ENCODE data around the gene SYN1.

The SYN1 gene

GRCh38 chrX:47560934-47561658 lies 58.6 kb downstream of the SYN1 start, which contains the start of gene ARAF:
TSS of gene ARAF (plus strand) at chrX:47561205. CDS start at chrX:47562968, 1,763 bp downstream.
- TF ChIP-seq CTCF (IDR thresholded peaks at IDR 0.05; ENCODE audit: insufficient read depth, low read depth, low read length, missing control alignments) = no peak
- peak within 1 kb of the TSS; percentile 67 for H3K4me3 ChIP-seq (ENCODE audit: low read length)
- DNase-seq (ENCODE audit: low read depth) = peak; percentile 98

DNA sequence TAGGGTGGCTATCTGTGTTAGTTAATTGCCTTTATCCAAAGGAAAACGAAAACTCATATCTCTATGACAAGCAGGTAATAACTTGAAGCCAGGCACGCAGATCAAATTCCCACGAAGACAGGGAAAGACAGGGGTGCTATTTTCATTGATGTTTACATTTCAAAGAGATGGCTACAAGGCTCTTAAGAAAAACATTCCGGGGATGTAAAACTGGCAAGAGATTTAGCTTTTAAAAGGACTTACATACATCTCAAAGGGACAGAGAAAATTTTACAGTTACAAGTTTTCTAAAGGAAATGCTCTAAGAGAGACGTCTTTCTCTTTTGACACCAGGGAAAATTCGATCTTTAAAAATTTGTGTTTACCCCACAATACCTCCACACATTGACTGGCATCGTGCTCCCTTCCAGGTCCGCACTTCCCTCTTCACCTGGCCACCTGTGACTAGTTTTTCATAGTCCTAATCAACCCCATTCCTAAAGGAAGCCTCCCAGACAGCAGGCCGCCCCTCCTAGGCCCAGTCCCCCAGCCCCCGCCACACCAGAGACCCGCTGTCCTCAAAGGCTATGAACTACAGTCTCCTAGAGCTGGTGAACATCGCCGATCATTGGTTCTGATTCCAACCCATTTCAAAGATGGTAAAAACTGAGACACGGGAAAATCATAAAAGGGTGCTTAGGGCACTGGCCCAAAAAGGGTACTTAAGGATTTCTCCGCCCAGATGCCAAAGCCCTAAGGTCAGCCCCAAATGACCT lies 59.3 kb downstream of the SYN1 start:
- H3K4me3 ChIP-seq (ENCODE audit: low read length) = peak overlapping the region; percentile 67
- DNase-seq (ENCODE audit: low read depth) = no peak
- no peak for TF ChIP-seq CTCF (IDR thresholded peaks at IDR 0.05; ENCODE audit: insufficient read depth, low read depth, low read length, missing control alignments)

- TF ChIP-seq CTCF (IDR thresholded peaks at IDR 0.05; ENCODE audit: insufficient read depth, low read depth, low read length, missing control alignments) = no peak
- no peak for DNase-seq (ENCODE audit: low read depth)
- H3K4me3 ChIP-seq (ENCODE audit: low read length) = no peak overlapping the region
Measured at GRCh38 chrX:47558436-47558835, 61.2 kb downstream of the SYN1 start.

DNA sequence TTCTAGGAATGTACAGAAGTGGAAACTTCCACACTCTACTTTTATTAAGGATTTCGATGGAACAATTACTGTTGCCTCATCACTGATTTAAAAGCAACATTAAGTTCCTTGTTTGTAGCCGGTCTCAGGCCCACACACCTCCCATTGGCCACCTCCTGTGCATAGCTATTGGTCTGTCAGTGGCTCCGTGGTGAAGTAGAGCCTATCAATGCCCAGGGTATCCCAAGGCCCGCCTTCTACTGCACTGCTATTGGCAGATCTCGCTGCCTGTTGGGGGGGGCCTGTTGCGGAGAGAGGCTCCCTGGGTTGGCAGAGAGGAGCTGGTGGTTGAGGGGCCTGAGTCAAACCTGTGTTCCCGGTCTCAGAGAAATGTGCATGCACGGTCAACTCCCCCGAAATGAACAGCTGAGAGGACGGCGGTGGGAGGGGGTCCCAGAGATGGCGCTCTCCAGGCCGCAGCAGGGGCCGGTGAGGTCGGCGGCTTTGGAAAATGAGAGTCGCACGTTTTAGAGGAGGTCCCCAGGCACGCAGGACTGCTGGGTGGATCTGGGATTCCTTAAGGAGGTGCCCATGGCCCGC lies 63.5 kb downstream of the SYN1 start:
- H3K4me3 ChIP-seq (ENCODE audit: low read length) = peak overlapping the region; percentile 51
- no peak for TF ChIP-seq CTCF (IDR thresholded peaks at IDR 0.05; ENCODE audit: insufficient read depth, low read depth, low read length, missing control alignments)
- DNase-seq (ENCODE audit: low read depth) = peak; percentile 93

DNA sequence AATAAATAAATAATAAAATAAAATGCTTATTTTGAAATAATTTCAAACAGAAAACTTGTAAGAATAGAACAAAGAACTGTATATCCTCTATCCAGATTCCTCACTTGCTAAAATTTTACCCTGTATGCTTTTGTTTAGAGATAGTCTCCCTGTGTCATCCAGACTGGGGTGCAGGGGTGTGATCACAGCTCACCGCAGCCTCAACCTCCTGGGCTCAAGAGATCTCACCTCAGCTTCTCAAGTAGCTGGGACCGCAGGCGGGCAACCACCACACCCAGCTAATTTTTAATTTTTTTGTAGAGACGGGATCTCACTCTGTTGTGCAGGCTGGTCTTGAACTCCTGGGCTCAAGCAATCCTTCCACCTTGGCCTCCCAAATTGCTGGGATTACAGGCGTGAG lies 76.2 kb downstream of the SYN1 start:
- TF ChIP-seq CTCF (IDR thresholded peaks at IDR 0.05; ENCODE audit: insufficient read depth, low read depth, low read length, missing control alignments) = no peak
- no peak overlapping the region for H3K4me3 ChIP-seq (ENCODE audit: low read length)
- no peak for DNase-seq (ENCODE audit: low read depth)

DNA sequence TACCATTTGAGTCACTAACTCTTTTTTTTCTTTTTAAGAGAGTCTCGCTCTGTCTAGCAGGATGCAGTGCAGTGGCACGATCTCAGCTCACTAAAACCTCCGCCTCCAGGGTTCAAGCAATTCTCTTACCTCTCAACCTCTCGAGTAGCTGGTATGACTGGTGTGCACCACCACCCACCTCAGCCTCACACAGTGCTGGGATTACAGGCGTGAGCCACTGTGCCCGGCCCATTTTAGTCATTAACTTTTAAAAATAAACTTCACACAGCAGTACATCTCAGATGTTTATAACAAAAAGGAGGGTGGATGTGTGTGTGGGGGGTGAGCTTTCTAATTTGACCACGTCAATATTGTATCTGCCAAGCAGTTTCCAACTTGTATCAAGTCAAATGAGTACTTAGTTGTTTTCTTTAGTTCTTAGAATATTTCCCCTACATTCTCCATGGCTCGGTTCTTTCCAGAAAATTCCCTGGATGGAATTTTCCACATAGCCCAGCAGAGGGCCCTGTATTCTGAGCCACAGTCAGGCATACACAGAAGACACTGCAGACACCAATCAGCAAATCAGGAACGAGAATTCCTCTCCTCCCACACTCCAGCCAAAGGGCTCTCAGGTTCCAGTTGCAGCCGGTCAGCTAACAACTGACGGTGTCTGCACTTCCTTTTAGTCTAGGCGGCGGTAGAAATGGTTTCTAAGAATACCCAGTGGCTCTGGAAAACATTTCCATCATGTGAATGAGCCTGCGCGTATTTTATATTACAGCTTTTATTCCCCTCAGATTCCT lies 78.7 kb downstream of the SYN1 start:
- peak; percentile 80 for DNase-seq (ENCODE audit: low read depth)
- H3K4me3 ChIP-seq (ENCODE audit: low read length) = no peak overlapping the region
- peak; percentile 69 for TF ChIP-seq CTCF (IDR thresholded peaks at IDR 0.05; ENCODE audit: insufficient read depth, low read depth, low read length, missing control alignments)
